Peyer's patch (tissue), 4 donors: ENCODE measurements around the gene NATD1. TPM values are rescaled to one million over a fixed set of nuclear protein-coding genes. Genes with fewer than 3 reads are reported as not detected.

ENCODE experiments used
- DNase-seq, 3 donors: peaks; one replicate each; pipeline ENCODE4 v3.0.0-alpha.2; 2017 to 2019
- H3K27ac ChIP-seq, 4 donors: fragments of 200-600 bp; sonication (generic); one replicate each; pipeline ENCODE4 v1.5.1; 2016 to 2019
- H3K27me3 ChIP-seq, 2 donors: fragments of 200-600 bp; sonication (generic); one replicate each; pipeline ENCODE4 v1.5.1; 2019
- H3K36me3 ChIP-seq, 3 donors: fragments of 200-600 bp; sonication (generic); one replicate each; pipeline ENCODE4 v1.5.1; 2016 to 2019
- H3K4me1 ChIP-seq, 4 donors: fragments of 200-600 bp; sonication (generic); one replicate each; pipeline ENCODE4 v1.5.1; 2016 to 2019
- H3K4me3 ChIP-seq, 4 donors: fragments of 200-600 bp; sonication (generic); 1 replicate in 3 of 4; 2 replicates in 1 of 4; pipeline ENCODE4 v1.5.1; 2016 to 2019; ENCODE audit warnings: mild to moderate bottlenecking in 1 of 4
- H3K9me3 ChIP-seq, 4 donors: fragments of 200-600 bp; sonication (generic); one replicate each; pipeline ENCODE4 v1.5.1; 2016 to 2019; ENCODE audit warnings: mild to moderate bottlenecking in 1 of 4
- CTCF ChIP-seq, 6 experiments: fragments of 450-650 bp in 4 of 6; fragments of 200-600 bp in 2 of 6; sonication (generic) in 1 of 6; IDR thresholded peaks; one replicate each; pipeline ENCODE4 v1.5.1; 2017 to 2019; ENCODE audit warnings: antibody characterized with exemption in 6 of 6, mild to moderate bottlenecking in 3 of 6, moderate library complexity in 1 of 6
- POLR2A ChIP-seq, 2 donors: fragments of 450-650 bp; IDR thresholded peaks; one replicate each; pipeline ENCODE4 v1.5.1; 2017; ENCODE audit warnings: antibody characterized with exemption in 2 of 2, mild to moderate bottlenecking in 2 of 2, moderate library complexity in 2 of 2
- small RNA-seq, 2 donors: library from RNA; depleted of rRNA; stranded (forward); fragments of <200 nt; gene quantifications; one replicate each; pipeline ENCODE3, GENCODE V24; 2016
- total RNA-seq, 4 donors: library from RNA; depleted of rRNA; stranded (reverse); fragments of >200 nt; gene quantifications; one replicate each; pipeline ENCODE4 v1.1.0, GENCODE V29; 2016

Gene NATD1
- total RNA-seq, 4 donors from 2014 or later: 5.0 to 11.4 (median 10.1) TPM

- DNase-seq: no peak
- H3K36me3 ChIP-seq: peaks cover 0 to 21% (median 0%) of the 10 kb centered on the region in 3 donors
- H3K4me1 ChIP-seq: no peaks in the 10 kb centered on the region
- H3K27ac ChIP-seq: no peak overlapping the region
- H3K9me3 ChIP-seq: no peaks in the 10 kb centered on the region
- H3K4me3 ChIP-seq: no peak overlapping the region
- TF ChIP-seq CTCF (IDR thresholded peaks at IDR 0.05) (no peak), POLR2A (IDR thresholded peaks at IDR 0.05) (no peak)
- no peaks in the 10 kb centered on the region for H3K27me3 ChIP-seq
Observed at GRCh38 chr17:21191698-21192097, 61.5 kb downstream of the NATD1 start.

GRCh38 chr17:21190078-21190477 is 63.1 kb downstream of the NATD1 start:
- Histone ChIP-seq H3K27ac (no peak overlapping the region), H3K4me1 (no peaks in the 10 kb centered on the region), H3K36me3 (peaks cover 0 to 32% (median 0%) of the 10 kb centered on the region in 3 donors), H3K27me3 (no peaks in the 10 kb centered on the region), H3K4me3 (no peak overlapping the region), H3K9me3 (no peaks in the 10 kb centered on the region)
- TF ChIP-seq POLR2A (IDR thresholded peaks at IDR 0.05) (no peak), CTCF (IDR thresholded peaks at IDR 0.05) (no peak)
- no peak for DNase-seq

- Histone ChIP-seq H3K27ac (no peak overlapping the region), H3K9me3 (no peaks in the 10 kb centered on the region), H3K4me3 (no peak overlapping the region), H3K4me1 (no peaks in the 10 kb centered on the region), H3K36me3 (peaks cover 0 to 37% (median 0%) of the 10 kb centered on the region in 3 donors), H3K27me3 (no peaks in the 10 kb centered on the region)
- TF ChIP-seq CTCF (IDR thresholded peaks at IDR 0.05): no peak
- DNase-seq: no peak
Observed at GRCh38 chr17:21189361-21189760, 63.8 kb downstream of the NATD1 start.

Small RNA genes within 50 kb of the gene (small RNA-seq; reads per million reads assigned to genes)
- gene RN7SL426P: 0 reads per million in 2 donors

Other genes with a start within 250 kb of the NATD1 start
- gene USP22, start 210.4 kb downstream of the NATD1 start, total RNA-seq: 100 to 1,000 TPM; 125 to 229 (median 146) TPM
- 10 to 100 TPM; 20.6 to 41.2 (median 26.2) TPM for gene DHRS7B, start 126.4 kb downstream of the NATD1 start, total RNA-seq
- 10 to 100 TPM; 19.3 to 26.0 (median 22.5) TPM for gene TMEM11, start 39.2 kb downstream of the NATD1 start, total RNA-seq
- 100 to 1,000 TPM in 2 of 4 donors, 10 to 100 TPM in 2; 54.5 to 133 (median 102) TPM for gene MAP2K3, start 31.3 kb upstream of the NATD1 start, total RNA-seq
- gene KCNJ12, start 122.9 kb upstream of the NATD1 start, total RNA-seq: 1 to 10 TPM in 1 of 4 donors, under 1 TPM in 1, not detected in 2; 0.94 to 1.7 TPM